DMS 273 (cell line): ENCODE results near the gene OPN1SW.

Experiments used
- DNase-seq: peaks from one replicate; lab custom pipeline; 2025; ENCODE audit not compliant: unreplicated experiment; lab: John Stamatoyannopoulos, UW

OPN1SW gene

DNA sequence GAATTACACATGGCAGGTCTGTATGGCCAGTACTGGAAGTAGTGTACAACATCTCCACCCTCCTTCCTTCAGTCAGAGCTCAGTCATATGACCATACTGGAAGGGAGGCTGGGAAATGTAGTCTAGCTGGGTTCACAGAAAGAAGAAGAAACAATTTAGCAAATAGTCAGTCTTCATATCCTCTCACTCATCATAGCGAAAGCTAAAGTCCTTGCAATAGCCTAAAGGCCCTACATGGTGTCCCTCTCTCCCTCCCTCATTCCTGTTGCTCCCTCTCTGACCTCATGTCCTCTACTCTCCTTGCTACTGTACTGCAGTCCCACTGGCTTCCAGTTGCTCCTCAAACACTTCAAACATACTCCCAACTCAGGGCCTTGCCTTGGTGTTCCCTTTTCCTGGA, 40.7 kb downstream of the OPN1SW start:
- DNase-seq: no peak

DNA sequence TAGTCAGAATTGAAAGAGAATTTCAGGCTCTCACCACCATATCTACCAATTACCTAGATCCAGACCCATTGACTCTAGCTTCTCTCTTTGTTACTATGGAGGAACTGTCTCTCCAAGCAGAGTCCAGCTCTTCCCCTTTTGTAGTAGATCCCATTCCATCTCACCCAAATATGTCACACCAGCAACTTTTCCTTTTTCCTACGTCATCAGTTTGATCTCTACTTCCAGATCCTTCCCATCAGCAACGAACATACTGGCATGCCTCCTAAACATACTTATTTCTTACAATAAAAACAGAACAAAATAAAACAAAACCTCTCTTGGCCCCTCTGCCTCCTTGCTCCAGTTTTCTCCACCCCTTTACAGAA, 42.3 kb downstream of the OPN1SW start:
- no peak for DNase-seq

DNA sequence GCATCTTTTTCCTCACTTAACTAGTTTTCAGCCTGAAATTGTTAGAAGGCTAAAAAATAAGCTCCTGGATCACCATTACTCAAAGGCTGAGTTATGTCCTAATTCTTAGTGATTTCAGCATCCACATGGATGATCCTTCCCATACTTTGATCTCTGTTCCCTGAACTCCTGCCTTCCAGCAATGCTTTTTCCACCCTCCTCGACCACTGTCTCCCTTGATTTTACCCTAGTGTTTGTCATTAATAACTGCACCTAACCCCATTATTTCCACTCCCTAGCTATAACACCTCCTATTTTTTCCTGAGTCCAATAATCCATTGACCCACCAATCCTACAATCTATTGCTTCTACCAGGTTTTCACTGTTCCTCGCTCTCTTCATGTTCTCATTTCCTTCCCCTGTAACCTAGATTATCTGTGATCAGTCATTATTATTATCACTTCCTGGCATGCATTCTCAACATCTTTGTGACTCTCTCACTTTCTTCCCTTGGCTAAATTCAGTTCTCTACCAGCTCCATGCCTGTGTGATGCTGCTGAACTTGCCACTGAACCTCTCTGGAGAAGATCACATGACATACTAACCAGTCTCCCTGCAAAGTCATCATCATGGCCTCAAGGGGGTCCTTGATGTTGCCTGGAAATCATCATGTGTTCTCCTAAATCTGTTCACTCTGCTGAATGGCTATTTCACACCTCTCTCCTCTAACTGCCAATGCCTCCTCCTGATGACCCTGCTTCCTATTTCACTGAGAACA, 42.9 kb downstream of the OPN1SW start:
- DNase-seq: no peak

DNA sequence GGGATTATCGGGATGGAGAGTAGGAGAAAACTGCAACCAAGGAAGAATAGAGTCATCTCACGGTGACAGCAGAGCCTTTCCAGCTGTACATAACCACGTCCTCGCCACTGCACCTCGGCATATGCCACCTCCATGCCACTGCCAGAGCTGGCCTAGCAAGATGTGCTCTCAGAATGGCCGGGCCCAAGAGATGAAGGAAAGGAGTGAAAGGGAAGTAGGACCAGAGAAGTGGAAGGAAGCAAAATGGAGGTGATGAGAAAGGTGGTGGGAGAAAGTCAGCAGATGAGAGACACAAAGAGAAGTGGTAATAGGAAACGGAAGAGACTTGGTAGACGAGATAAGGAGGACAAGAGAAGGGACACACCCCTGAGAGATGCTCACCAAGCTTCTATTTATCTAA, 44.4 kb downstream of the OPN1SW start:
- DNase-seq: no peak

DNA sequence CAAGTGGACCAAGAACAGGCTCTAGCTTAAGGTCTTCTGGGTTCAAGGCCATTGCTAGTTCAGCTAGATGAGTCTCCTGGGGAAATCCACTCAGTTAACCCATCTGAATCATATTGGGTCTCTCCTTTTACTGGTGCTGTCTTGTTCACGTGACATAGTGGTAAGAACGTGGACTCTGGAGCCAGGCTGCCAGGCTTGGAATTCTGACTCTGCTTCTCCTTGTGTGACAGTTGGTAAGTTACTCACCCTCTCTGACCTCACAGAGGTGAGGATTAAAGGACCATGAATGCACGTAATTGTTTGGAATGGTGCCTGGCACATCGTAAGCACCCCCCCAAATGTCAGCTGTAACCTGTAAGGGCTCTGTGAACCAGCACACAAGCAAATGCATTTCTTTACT, 46.1 kb downstream of the OPN1SW start:
- DNase-seq: no peak

DNA sequence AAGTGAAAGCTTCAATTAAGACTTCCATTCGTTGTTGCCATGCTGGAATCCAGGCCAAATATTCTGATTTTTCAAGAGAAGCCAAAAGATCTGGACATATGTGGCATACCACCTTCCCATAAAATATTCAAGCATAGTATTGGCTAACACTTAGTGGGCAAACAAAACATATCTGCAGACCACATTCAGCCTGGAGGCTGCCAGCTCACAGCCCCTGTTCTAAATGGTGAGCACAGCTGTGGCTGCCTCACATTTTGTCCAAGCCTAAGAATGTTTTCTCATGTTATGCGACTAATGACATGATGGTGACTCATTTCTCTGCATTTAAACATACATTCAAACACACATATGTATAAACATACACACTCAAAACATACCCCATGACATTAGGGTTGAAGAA, 47.0 kb downstream of the OPN1SW start:
- no peak for DNase-seq

DNA sequence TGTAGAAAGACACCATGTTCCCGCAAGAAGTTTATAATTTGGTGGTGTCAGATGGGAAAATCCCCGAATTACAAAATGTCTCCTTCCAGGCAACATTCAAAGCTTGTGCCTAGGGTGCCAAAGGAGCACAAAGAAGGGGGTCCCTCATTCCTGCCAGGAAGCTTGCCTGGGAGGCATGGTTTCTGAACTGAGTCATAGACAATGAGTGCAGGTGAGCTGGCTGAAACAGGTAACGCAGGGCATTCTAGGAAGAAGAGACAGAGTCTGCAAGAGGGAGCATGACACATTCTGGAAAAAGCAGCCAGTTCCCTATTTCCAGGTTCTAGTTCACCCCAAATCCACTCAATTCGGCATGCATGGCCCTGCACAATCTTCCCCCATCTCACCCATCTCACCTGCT, 48.4 kb downstream of the OPN1SW start:
- no peak for DNase-seq

DNA sequence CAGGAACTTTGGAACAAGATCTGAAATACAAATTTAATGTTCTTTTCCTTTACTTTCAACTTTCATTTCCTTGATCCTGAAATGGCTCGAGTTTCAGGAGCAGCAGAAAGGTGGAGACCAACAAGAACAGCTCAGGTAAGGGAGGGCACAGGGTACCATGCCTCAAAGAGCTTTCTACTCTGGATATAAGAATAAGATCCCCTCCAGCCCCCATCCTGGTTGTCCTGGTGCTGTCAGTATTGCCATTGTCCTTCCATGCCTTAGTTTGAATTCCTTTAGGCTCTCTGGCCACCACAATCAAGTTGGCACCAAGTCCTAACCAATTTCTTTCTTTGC, 48.9 kb downstream of the OPN1SW start:
- no peak for DNase-seq

DNA sequence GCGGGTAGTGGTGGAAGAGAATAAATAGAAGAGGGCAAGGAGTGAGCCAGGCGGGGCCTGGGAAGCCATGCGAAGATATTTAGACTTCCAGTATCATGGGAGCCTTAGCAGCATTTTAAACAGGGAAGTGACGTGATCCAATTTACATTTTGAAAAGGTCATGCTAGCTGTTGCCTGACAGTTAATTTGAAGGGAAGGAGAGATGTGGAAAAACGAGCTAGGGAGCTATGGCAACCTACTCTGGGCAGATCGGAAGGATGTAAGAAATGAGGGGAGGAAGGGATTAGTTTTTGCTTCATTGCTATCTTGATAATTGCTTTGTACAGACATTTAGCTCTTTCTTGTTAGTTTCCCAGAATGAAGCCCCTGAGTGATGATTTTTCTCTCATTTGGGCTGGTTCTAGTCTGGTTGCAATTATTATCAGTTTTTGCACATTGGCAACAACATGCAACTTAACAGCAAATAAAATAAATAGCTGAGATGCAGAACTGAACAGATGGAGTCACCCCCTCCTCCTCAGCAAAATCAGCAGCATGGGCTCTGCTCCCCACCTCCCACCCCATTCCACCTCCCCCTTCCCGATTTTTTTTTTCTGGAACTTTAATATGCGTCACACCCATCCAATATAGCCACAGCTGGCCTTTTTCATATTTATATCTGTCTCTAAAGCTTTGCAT, 49.4 kb downstream of the OPN1SW start:
- peak; percentile 48 for DNase-seq

DNA sequence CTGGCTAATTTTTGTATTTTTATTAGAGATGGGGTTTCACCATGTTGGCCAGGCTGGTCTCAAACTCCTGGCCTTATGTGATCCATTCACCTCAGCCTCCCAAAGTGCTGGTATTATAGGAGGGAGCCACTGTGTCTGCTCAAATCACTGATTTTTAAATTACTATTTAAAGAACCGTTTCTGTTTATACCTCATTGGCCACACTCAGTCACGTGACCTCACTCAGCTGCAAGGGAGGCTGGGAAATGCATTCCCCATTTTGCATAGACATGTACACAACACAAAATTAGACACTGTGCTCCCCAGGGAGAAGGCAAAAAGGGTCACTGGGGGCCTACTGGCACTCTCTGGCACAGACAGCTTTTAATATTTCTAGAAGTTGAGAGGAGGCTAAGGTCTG, 50.1 kb downstream of the OPN1SW start:
- no peak for DNase-seq

DNA sequence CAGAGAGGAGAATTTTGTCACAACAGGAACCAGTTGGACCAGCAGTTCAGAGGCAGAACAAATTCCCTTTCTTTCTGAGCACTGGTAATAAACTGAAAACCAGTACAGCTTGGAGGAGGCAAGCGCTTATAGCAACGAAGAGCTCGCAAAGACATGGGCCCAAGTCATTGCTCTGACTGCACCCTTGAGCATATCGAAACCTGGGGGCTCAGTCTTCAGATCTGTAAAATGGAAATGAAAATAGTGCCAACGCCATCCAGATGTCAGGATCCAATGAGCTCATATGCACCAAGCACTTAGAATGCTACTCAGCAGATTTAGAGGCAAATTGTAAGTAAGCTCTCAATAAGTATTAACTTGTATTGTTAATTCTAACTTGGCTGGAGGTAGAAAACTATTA, 50.9 kb downstream of the OPN1SW start:
- DNase-seq: no peak
